HEK293T (cell line): ENCODE results near the gene ARHGEF28.

Experiments
- SP1 ChIP-seq: fragments of 450-650 bp; IDR thresholded peaks from 2 replicates; pipeline ENCODE4 v1.6.1; 2017
- SUZ12 ChIP-seq: fragments of 450-650 bp; IDR thresholded peaks from 2 replicates; pipeline ENCODE4 v1.6.1; 2016; ENCODE audit warnings: mild to moderate bottlenecking

GRCh38 chr5:73740274-73740790 is 114.3 kb downstream of the ARHGEF28 start:
- TF ChIP-seq SUZ12 = no peak
- no peak for TF ChIP-seq SP1
